GM12874 (cell line): Measurements from ENCODE around the gene FAM120AOS.

Source experiments
- TF ChIP-seq, protein P1 (sequence below): IDR thresholded peaks from 2 replicates; pipeline ENCODE4 v1.5.1; 2011; ENCODE audit warnings: low read depth, mild to moderate bottlenecking, control low read depth, low read length, moderate library complexity; ENCODE audit not compliant: insufficient read depth

Gene FAM120AOS

DNA sequence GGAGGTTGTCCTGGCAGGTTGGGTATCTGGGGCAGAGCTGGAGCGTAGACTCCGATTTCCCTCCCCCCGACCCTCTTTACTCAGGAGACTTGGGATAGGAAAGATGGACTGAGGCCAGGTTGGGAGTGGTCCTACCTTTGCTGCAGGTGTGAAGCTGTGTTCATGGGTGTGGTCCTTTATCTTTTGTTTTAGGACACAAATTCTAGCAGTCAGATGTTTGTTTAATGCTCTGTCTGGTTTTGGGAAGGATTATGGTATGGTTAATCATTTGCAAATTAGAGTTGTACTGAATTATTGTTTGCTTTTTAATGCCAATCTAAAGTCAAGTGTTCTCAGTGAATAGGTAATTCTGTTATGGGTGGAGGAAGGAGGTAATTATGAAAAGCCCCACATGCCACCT is 14.1 kb upstream of the FAM120AOS start:
- TF ChIP-seq, protein P1, sequence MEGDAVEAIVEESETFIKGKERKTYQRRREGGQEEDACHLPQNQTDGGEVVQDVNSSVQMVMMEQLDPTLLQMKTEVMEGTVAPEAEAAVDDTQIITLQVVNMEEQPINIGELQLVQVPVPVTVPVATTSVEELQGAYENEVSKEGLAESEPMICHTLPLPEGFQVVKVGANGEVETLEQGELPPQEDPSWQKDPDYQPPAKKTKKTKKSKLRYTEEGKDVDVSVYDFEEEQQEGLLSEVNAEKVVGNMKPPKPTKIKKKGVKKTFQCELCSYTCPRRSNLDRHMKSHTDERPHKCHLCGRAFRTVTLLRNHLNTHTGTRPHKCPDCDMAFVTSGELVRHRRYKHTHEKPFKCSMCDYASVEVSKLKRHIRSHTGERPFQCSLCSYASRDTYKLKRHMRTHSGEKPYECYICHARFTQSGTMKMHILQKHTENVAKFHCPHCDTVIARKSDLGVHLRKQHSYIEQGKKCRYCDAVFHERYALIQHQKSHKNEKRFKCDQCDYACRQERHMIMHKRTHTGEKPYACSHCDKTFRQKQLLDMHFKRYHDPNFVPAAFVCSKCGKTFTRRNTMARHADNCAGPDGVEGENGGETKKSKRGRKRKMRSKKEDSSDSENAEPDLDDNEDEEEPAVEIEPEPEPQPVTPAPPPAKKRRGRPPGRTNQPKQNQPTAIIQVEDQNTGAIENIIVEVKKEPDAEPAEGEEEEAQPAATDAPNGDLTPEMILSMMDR, result no peak

DNA sequence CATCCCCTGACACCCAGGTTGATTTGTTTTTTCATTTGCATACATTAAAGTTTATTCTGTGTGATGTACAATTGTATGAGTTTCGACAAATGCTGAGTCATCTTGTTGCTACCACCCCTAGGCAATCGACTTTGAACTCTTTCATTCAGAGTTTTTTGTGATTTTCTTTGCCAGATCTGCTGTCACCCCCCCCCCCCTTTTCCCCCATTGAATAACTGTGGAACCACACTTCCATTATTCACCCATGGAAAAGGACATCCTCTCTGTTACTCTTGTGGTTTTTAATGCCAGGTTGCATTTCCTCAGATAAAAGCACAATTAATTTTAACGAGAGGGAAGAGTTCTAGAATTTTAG is 13.7 kb upstream of the FAM120AOS start:
- TF ChIP-seq, protein P1, result no peak

DNA sequence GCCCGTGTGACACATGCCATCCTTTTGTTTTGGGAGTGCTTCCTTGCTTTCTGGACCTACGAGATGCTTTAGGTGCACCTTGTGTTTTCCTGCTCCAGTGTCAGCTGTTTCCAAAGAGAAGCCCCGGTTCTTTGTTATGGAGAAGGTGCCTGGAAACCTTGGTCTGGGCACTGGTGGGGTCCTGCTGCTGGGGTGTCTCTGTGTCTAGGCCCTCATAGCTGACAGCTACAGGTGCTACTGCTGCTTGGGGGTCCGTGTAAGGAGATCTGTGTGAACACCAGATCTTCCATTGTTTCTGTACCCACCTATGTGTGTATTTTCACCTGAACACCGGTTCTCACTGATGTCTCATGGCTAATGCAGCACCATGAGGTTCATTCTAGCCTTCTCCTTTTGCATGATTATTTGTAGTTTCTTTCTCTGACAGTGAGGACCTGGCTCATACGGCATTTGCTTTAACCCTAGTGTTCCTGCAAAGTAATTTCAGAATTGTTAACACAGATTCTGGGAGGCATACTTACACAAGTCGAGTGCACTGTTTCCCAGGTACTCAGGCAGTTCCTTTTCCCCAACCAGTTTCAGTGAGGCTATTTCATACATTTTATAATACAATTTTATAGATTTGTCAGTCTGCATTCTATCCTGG is 13.2 kb upstream of the FAM120AOS start:
- TF ChIP-seq, protein P1, result no peak

DNA sequence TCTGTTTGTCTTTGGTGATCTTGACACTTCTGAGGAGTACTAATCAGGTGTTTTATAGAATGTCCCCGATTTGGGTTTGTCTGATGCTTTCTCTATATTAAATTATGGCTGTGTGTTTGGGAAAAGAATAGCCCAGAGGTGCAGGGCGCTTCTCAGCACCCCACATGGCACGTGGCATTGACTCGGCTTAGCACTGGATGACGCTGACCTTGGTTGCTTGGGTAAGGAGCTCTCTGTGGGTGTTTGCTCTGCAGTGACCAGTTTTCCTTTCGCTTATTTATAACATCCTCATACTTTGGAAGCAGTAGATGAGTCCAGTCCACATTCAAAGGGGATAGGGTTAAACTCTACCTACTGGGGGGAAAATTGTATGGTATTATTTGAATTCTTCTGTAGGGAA is 12.5 kb upstream of the FAM120AOS start:
- TF ChIP-seq, protein P1, result no peak

DNA sequence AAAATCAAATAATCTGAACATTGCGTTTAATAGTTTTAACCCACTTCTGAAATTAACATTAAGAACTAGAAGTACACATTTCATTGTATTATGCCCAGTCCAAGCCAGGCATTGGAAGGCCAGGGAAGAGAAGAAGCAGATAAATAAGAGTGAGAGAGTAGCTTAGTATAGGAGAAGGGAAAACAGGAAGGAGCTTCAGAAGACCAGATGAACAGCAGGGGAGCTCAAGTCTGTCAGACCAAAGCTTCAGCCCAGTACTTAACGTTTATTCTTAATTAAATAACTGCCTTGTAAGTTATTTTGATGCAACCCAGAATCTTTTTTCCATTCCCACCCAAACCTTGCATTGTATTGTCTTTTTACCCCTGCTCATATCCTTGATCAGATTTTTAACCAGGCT is 11.5 kb upstream of the FAM120AOS start:
- TF ChIP-seq, protein P1, result no peak

DNA sequence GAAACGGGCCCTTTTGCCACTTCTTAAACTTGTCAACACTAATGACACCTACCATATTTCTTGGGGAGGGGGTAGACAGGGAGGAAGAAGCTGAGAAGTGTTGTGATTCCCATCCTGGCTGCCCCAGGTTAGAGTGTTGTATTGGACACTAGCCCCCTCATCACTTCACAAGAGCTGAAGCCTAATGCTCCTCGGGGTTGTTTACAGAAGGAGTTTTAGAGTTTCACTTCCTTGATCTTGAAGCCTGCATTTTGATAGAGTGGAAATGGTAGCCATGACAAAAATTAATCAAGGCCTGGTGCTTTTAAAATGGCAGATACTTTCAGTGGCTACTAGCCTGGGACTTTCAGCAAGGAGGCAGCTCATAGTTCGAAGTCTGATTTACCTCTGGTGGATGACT is 11.0 kb upstream of the FAM120AOS start:
- TF ChIP-seq, protein P1, result no peak

DNA sequence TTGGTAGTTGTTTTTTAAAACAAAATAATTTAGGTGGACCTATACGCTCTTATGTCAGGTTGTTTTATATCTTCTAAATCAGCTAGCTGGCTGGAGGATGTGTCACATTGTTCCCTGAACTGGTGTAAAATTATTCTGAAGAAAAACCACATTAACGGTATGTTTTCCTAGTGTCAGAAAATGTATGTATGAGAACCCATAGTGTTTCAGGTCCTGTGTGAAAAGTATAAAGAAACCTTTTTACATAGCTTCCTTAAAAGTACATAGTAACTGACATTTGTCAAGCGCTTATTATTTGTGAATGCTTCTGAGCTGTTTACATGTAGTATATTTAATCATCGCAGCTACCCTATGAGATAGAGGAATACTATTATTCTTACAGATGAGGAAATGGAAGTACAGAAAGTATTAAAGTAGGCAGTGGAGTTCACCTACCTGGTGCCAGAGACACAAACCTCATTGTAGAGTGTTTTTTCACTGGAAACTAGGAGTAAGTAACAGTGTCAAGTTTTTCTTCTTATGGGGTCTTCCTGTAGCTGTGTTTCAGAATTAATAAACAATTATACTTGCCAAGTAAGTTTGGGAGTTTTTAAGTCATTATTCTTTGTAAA is 10.4 kb upstream of the FAM120AOS start:
- TF ChIP-seq, protein P1, result no peak

DNA sequence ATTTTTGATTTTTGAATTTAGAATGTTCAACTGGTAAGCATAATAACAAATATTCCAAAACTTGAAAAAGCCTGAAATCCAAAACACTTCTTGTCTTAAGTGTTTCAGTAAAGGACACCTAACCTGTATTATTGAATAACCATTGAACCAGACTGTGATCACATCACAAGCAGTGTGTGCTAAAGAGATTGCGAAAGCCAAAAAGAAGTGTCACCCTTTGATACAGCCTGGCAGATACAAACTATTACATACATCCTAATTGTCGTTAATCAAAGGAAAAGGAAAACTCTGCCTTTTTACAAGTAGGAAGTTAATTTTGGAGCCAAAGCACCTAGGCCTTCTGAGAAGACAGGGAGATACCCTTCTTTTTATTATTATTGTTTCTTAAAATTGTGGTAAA is 8.4 kb upstream of the FAM120AOS start:
- TF ChIP-seq, protein P1, result no peak
